SU-DHL-6 (cell line): ENCODE measurements around the gene PJA1.

Source experiments
- H2AFZ ChIP-seq: fragments of 200-600 bp; sonication (generic); 2 replicates; pipeline ENCODE4 v1.6.1; 2014; ENCODE audit warnings: low read depth, mild to moderate bottlenecking, moderate library complexity, mixed read lengths, antibody characterized with exemption, low read length; ENCODE audit not compliant: severe bottlenecking
- H3F3A ChIP-seq: fragments of 200-600 bp; shearing (Covaris generic); 2 replicates; pipeline ENCODE4 v1.6.0; 2016; ENCODE audit warnings: antibody characterized with exemption, mild to moderate bottlenecking; ENCODE audit not compliant: insufficient read depth
- H3K27ac ChIP-seq: fragments of 200-600 bp; sonication (generic); 2 replicates; pipeline ENCODE4 v1.5.1; 2016; ENCODE audit warnings: low read depth, mild to moderate bottlenecking, low read length, moderate library complexity, mixed read lengths
- H3K27me3 ChIP-seq: fragments of 200-600 bp; sonication (generic), shearing (Covaris generic); 2 replicates; pipeline ENCODE4 v1.6.0; 2014; ENCODE audit warnings: mild to moderate bottlenecking, low read length
- H3K36me3 ChIP-seq: fragments of 200-600 bp; sonication (generic); 2 replicates; pipeline ENCODE4 v1.6.1; 2014; ENCODE audit warnings: mild to moderate bottlenecking, low read length, mixed read lengths
- H3K4me2 ChIP-seq: fragments of 300-600, 200-600 bp; shearing (Covaris generic), sonication (generic); 2 replicates; pipeline ENCODE4 v1.6.0; 2014; ENCODE audit warnings: low read length, low read depth, mild to moderate bottlenecking; ENCODE audit not compliant: poor library complexity, severe bottlenecking
- H3K4me3 ChIP-seq: fragments of 200-600 bp; sonication (generic); 2 replicates; pipeline ENCODE4 v1.5.1; 2014; ENCODE audit warnings: antibody characterized with exemption, low read length, mild to moderate bottlenecking, mixed read lengths; ENCODE audit not compliant: insufficient read depth, poor library complexity, severe bottlenecking
- H3K79me2 ChIP-seq: fragments of 200-600 bp; sonication (generic); 2 replicates; pipeline ENCODE4 v1.6.1; 2014; ENCODE audit warnings: mild to moderate bottlenecking, low read length, moderate library complexity; ENCODE audit not compliant: insufficient read depth
- H3K9ac ChIP-seq: fragments of 200-600 bp; sonication (generic); 2 replicates; pipeline ENCODE4 v1.7.0; 2014; ENCODE audit warnings: mild to moderate bottlenecking, low read length
- H3K9me2 ChIP-seq: fragments of 200-600 bp; sonication (generic); replicated peaks from 2 replicates; pipeline ENCODE4 v1.6.1; 2014; ENCODE audit warnings: low read length; ENCODE audit not compliant: insufficient read depth
- H3K9me3 ChIP-seq: fragments of 200-600 bp; sonication (generic); 2 replicates; pipeline ENCODE4 v1.6.1; 2014; ENCODE audit warnings: low read length, mixed read lengths; ENCODE audit not compliant: insufficient read depth
- H4K20me1 ChIP-seq: fragments of 200-600 bp; sonication (generic); 2 replicates; pipeline ENCODE4 v1.6.1; 2014; ENCODE audit warnings: low read depth, mild to moderate bottlenecking, antibody characterized with exemption, low read length, moderate library complexity, mixed read lengths
- CTCF ChIP-seq: fragments of 200-600 bp; sonication (generic); IDR thresholded peaks from one replicate; pipeline ENCODE4 v1.5.1; 2017; ENCODE audit warnings: antibody characterized with exemption, mild to moderate bottlenecking, low read length, moderate library complexity; ENCODE audit not compliant: insufficient read depth, poor library complexity, severe bottlenecking
- EZH2phosphoT487 ChIP-seq: fragments of 200-600 bp; sonication (generic), shearing (Covaris generic); conservative IDR thresholded peaks from 2 replicates; pipeline ENCODE4 v1.6.1; 2018; ENCODE audit warnings: mild to moderate bottlenecking, antibody characterized with exemption, low read length, moderate library complexity, mixed read lengths

Gene PJA1

GRCh38 chrX:69185141-69185540, 19.9 kb upstream of the PJA1 start:
- no peaks in the 10 kb centered on the region for H3K36me3 ChIP-seq
- H3K27me3 ChIP-seq, result no peaks in the 10 kb centered on the region
- H3K9me2 ChIP-seq, result no peaks in the 10 kb centered on the region
- no peak overlapping the region for H3K4me2 ChIP-seq
- H3K9me3 ChIP-seq, result no peaks in the 10 kb centered on the region
- H3K4me3 ChIP-seq, result no peak overlapping the region
- H3K27ac ChIP-seq, result no peak overlapping the region
- no peaks in the 10 kb centered on the region for H3F3A ChIP-seq
- TF ChIP-seq EZH2phosphoT487 (no peak), CTCF (no peak)
- no peaks in the 10 kb centered on the region for H4K20me1 ChIP-seq
- no peak overlapping the region for H2AFZ ChIP-seq
- no peak overlapping the region for H3K9ac ChIP-seq
- no peaks in the 10 kb centered on the region for H3K79me2 ChIP-seq

- Histone ChIP-seq H3K9ac (no peak overlapping the region), H3F3A (no peaks in the 10 kb centered on the region), H3K27ac (no peak overlapping the region), H3K27me3 (no peaks in the 10 kb centered on the region), H3K4me2 (no peak overlapping the region), H3K9me3 (no peaks in the 10 kb centered on the region), H3K9me2 (no peaks in the 10 kb centered on the region), H3K36me3 (no peaks in the 10 kb centered on the region), H3K4me3 (no peak overlapping the region), H2AFZ (no peak overlapping the region), H4K20me1 (no peaks in the 10 kb centered on the region), H3K79me2 (no peaks in the 10 kb centered on the region)
- TF ChIP-seq CTCF, result no peak
- no peak for TF ChIP-seq EZH2phosphoT487
Observed at GRCh38 chrX:69182818-69183380, 17.6 kb upstream of the PJA1 start.

- H3F3A ChIP-seq, result no peaks in the 10 kb centered on the region
- H3K36me3 ChIP-seq, result no peaks in the 10 kb centered on the region
- H3K9me2 ChIP-seq, result no peaks in the 10 kb centered on the region
- H2AFZ ChIP-seq, result no peak overlapping the region
- H3K4me2 ChIP-seq, result no peak overlapping the region
- TF ChIP-seq EZH2phosphoT487 (no peak), CTCF (no peak)
- H3K9me3 ChIP-seq, result no peaks in the 10 kb centered on the region
- H3K27me3 ChIP-seq, result no peaks in the 10 kb centered on the region
- H4K20me1 ChIP-seq, result no peaks in the 10 kb centered on the region
- no peak overlapping the region for H3K27ac ChIP-seq
- no peaks in the 10 kb centered on the region for H3K79me2 ChIP-seq
- no peak overlapping the region for H3K9ac ChIP-seq
- H3K4me3 ChIP-seq, result no peak overlapping the region
Observed at GRCh38 chrX:69179380-69179911, 14.2 kb upstream of the PJA1 start.
